Measurements from ENCODE around the gene KIF5C.
A peak's percentile ranks its signal among the peaks of the same experiment; 100 is the strongest.

The KIF5C gene

GRCh38 chr2:148922776-148923475 lies 47.9 kb downstream of the KIF5C start:
- no peak for DNase-seq (ENCODE audit: low spot score)
- TF ChIP-seq CTCF (IDR thresholded peaks at IDR 0.05; ENCODE audit: extremely low read depth, missing control alignments), result no peak

GRCh38 chr2:148924514-148925178 lies 49.6 kb downstream of the KIF5C start:
- no peak for TF ChIP-seq CTCF (IDR thresholded peaks at IDR 0.05; ENCODE audit: extremely low read depth, missing control alignments)
- DNase-seq (ENCODE audit: low spot score), result no peak

GRCh38 chr2:148926291-148926961 lies 51.4 kb downstream of the KIF5C start:
- peak; percentile 78 for TF ChIP-seq CTCF (IDR thresholded peaks at IDR 0.05; ENCODE audit: extremely low read depth, missing control alignments)

GRCh38 chr2:148926981-148927401 lies 52.0 kb downstream of the KIF5C start:
- DNase-seq (ENCODE audit: low spot score), result peak; percentile 44

More at GRCh38 chr2:148926291-148926961, 51.4 kb downstream of the KIF5C start:
- peak; percentile 75 for DNase-seq (ENCODE audit: low spot score)

GRCh38 chr2:148928395-148928794 lies 53.4 kb downstream of the KIF5C start:
- no peak for DNase-seq (ENCODE audit: low spot score)
- no peak for TF ChIP-seq CTCF (IDR thresholded peaks at IDR 0.05; ENCODE audit: extremely low read depth, missing control alignments)

More at GRCh38 chr2:148926981-148927401, 52.0 kb downstream of the KIF5C start:
- TF ChIP-seq CTCF (IDR thresholded peaks at IDR 0.05; ENCODE audit: extremely low read depth, missing control alignments), result no peak

GRCh38 chr2:148930046-148930775 lies 55.2 kb downstream of the KIF5C start:
- TF ChIP-seq CTCF (IDR thresholded peaks at IDR 0.05; ENCODE audit: extremely low read depth, missing control alignments), result no peak
- DNase-seq (ENCODE audit: low spot score), result no peak

Data from GM20000 (cell line).